HepG2 (cell line): Measurements from ENCODE around the gene CDK9. TPM values are rescaled to one million over a fixed set of nuclear protein-coding genes. Genes with fewer than 3 reads are reported as not detected.

ENCODE experiments used
- BHLHE40 ChIP-seq: IDR thresholded peaks from 2 replicates; pipeline ENCODE4 v1.6.1; 2011; ENCODE audit warnings: low read length, improper control_type of control experiment
- CHD4 ChIP-seq: fragments of 200-600 bp; sonication (generic); IDR thresholded peaks from 2 replicates; pipeline ENCODE4 v1.7.0; 2017; ENCODE audit warnings: mild to moderate bottlenecking, low read length, borderline replicate concordance
- DPF2 ChIP-seq: sonication (generic); formaldehyde crosslinking; IDR thresholded peaks from 2 replicates; pipeline ENCODE4 v1.4.0; 2020; ENCODE audit warnings: mild to moderate bottlenecking, low read depth, missing genetic modification reagents, borderline replicate concordance
- FOXK2 ChIP-seq: fragments of 450-650 bp; IDR thresholded peaks from 2 replicates; pipeline ENCODE4 v1.6.1; 2016
- HOXA3 ChIP-seq: sonication (generic); formaldehyde crosslinking; IDR thresholded peaks from 2 replicates; pipeline ENCODE4 v1.5.0; 2020; ENCODE audit warnings: missing genetic modification reagents
- ISL2 ChIP-seq: sonication (generic); formaldehyde crosslinking; IDR thresholded peaks from 2 replicates; pipeline ENCODE4 v1.5.0; 2020; ENCODE audit warnings: missing genetic modification reagents
- KAT7 ChIP-seq: IDR thresholded peaks from 2 replicates; pipeline ENCODE4 v1.6.1; 2018; ENCODE audit warnings: borderline replicate concordance, missing compliant biosample characterization
- KMT2B ChIP-seq: IDR thresholded peaks from 2 replicates; pipeline ENCODE4 v1.6.1; 2016; ENCODE audit warnings: missing genetic modification reagents, missing compliant biosample characterization
- MEIS2 ChIP-seq: sonication (generic); formaldehyde crosslinking; IDR thresholded peaks from 2 replicates; pipeline ENCODE4 v1.9.0; 2021; ENCODE audit warnings: mild to moderate bottlenecking, missing genetic modification reagents
- MTA1 ChIP-seq: sonication (generic); formaldehyde crosslinking; IDR thresholded peaks from 2 replicates; pipeline ENCODE4 v1.4.0; 2020; ENCODE audit warnings: missing genetic modification reagents, mild to moderate bottlenecking, borderline replicate concordance
- NKX3-1 ChIP-seq: sonication (generic); formaldehyde crosslinking; IDR thresholded peaks from 2 replicates; pipeline ENCODE4 v1.5.0; 2020; ENCODE audit warnings: missing genetic modification reagents
- RBAK ChIP-seq: sonication (generic); formaldehyde crosslinking; IDR thresholded peaks from 2 replicates; pipeline ENCODE4 v1.5.1; 2020; ENCODE audit warnings: mild to moderate bottlenecking, missing genetic modification reagents
- ZBTB21 ChIP-seq: sonication (generic); formaldehyde crosslinking; IDR thresholded peaks from 2 replicates; pipeline ENCODE4 v1.4.0; 2020; ENCODE audit warnings: missing genetic modification reagents
- ZFY ChIP-seq: sonication (generic); formaldehyde crosslinking; IDR thresholded peaks from 2 replicates; pipeline ENCODE4 v1.4.0; 2020; ENCODE audit warnings: missing genetic modification reagents
- ZMYM4 ChIP-seq: sonication (generic); formaldehyde crosslinking; IDR thresholded peaks from 2 replicates; pipeline ENCODE4 v1.8.1; 2023; ENCODE audit warnings: mild to moderate bottlenecking, missing genetic modification reagents
- ZNF552 ChIP-seq: sonication (generic); formaldehyde crosslinking; IDR thresholded peaks from 2 replicates; pipeline ENCODE4 v1.9.0; 2022; ENCODE audit warnings: missing genetic modification reagents, mild to moderate bottlenecking, borderline replicate concordance
- ZNF557 ChIP-seq: sonication (generic); formaldehyde crosslinking; IDR thresholded peaks from 2 replicates; pipeline ENCODE4 v1.4.0; 2020; ENCODE audit warnings: missing genetic modification reagents
- ZNF567 ChIP-seq: sonication (generic); formaldehyde crosslinking; IDR thresholded peaks from 2 replicates; pipeline ENCODE4 v1.8.1; 2023; ENCODE audit warnings: mild to moderate bottlenecking, missing genetic modification reagents, borderline replicate concordance
- ZNF775 ChIP-seq: sonication (generic); formaldehyde crosslinking; IDR thresholded peaks from 2 replicates; pipeline ENCODE4 v1.4.0; 2020; ENCODE audit warnings: missing genetic modification reagents, mild to moderate bottlenecking, moderate library complexity, borderline replicate concordance
- polyA plus RNA-seq, 8 experiments: library from polyadenylated mRNA; depleted of rRNA in 3 of 8; stranded (reverse) in 7 of 8; unstranded in 1 of 8; fragments of >200 nt; fragmentation: Illumina TruSeq in 4 of 8; extraction: Trizol in 4 of 8; gene quantifications; 2 replicates each; pipeline versions ENCODE4 v1.2.1 to v1.2.3, GENCODE V29; 2011 to 2016; ENCODE audit warnings: low read depth in 4 of 8, missing spikeins in 1 of 8, mixed read lengths in 1 of 8; ENCODE audit not compliant: insufficient read depth in 1 of 8
- total RNA-seq, 5 experiments: library from RNA; depleted of rRNA; stranded (reverse); fragments of >200 nt; fragmentation: Illumina TruSeq; extraction: Trizol; gene quantifications; 2 replicates each; pipeline ENCODE4 v1.2.3, GENCODE V29; 2016; ENCODE audit warnings: low read depth in 1 of 5
- TF ChIP-seq, protein P1 (sequence below): sonication (generic); formaldehyde crosslinking; IDR thresholded peaks from 2 replicates; pipeline ENCODE4 v1.8.1; 2022; ENCODE audit warnings: mild to moderate bottlenecking, missing genetic modification reagents
- TF ChIP-seq, protein P2 (sequence below): sonication (generic); formaldehyde crosslinking; IDR thresholded peaks from 2 replicates; pipeline ENCODE4 v1.9.0; 2022; ENCODE audit warnings: low read depth, missing genetic modification reagents
- TF ChIP-seq, protein P3 (sequence below): sonication (generic); formaldehyde crosslinking; IDR thresholded peaks from 2 replicates; pipeline ENCODE4 v1.8.0; 2022; ENCODE audit warnings: mild to moderate bottlenecking, missing genetic modification reagents, moderate library complexity
- TF ChIP-seq, protein P4 (sequence below): sonication (generic); formaldehyde crosslinking; IDR thresholded peaks from 2 replicates; pipeline ENCODE4 v1.8.1; 2023; ENCODE audit warnings: mild to moderate bottlenecking, missing genetic modification reagents

CDK9 gene
- total and polyA plus RNA-seq, 2 of the 13 experiments (the other 11 are each of a cell fraction or from before 2014, with no cell fraction given) = 16.8 to 21.5 TPM

DNA sequence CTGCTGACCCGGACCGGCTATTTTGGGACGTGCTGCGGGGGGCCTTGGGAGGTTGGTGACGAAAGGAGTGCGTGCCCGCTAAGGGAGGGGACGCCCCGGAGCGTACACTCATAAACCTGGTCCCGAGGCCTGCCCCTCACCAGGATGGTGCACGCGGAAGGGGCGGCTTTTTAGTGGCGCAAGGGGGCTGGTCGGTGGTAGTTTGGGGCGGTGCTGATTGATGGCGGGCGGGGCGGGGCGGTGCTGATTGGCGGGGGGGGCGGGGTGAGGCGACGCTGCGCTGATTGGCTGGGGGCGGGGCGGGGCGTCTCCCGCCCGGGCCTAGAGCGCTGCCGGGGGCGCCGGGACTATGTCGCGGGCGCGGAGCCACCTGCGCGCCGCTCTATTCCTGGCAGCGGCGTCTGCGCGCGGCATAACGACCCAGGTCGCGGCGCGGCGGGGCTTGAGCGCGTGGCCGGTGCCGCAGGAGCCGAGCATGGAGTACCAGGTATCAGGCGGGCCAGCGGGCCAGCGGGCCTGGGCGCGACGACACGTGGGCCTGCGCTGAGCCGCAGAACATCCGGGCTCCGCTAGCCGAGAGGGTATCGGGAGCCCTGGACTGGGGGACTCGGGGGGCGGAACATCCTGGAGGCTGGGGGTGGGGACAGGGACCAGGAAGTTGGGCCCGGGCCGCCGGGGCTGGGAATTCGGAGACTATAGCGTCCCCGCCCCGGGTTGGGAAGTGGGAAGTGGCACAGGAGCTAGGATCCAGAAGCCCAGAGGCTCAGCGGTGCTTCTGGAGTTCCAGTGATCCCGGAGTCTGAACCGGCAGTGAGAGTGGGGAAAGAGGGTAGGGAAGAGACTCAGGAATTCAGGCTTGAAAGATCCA is 17.0 kb downstream of the CDK9 start, which contains the start of gene FPGS (continued):
- TF ChIP-seq, protein P1, sequence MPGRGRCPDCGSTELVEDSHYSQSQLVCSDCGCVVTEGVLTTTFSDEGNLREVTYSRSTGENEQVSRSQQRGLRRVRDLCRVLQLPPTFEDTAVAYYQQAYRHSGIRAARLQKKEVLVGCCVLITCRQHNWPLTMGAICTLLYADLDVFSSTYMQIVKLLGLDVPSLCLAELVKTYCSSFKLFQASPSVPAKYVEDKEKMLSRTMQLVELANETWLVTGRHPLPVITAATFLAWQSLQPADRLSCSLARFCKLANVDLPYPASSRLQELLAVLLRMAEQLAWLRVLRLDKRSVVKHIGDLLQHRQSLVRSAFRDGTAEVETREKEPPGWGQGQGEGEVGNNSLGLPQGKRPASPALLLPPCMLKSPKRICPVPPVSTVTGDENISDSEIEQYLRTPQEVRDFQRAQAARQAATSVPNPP (CRISPR knock-in tag) = 0 out of 2 replicates have a peak, but pooled peaks have one; percentile 24
- TF ChIP-seq DPF2 (no peak), ZNF567 (0 out of 2 replicates have a peak, but pooled peaks have one; percentile 79), KAT7 (no peak; the same call in 1 of the 2 replicates), ZNF552 (0 out of 2 replicates have a peak, but pooled peaks have one; percentile 56), HOXA3 (CRISPR knock-in tag) (peak; percentile 67; the same call in 1 of the 2 replicates), ZNF775 (CRISPR knock-in tag) (no peak; the same call in 1 of the 2 replicates), BHLHE40 (no peak), ISL2 (0 out of 2 replicates have a peak, but pooled peaks have one; percentile 3), CHD4 (no peak), ZMYM4 (CRISPR knock-in tag) (no peak; the same call in 1 of the 2 replicates), FOXK2 (no peak), MTA1 (CRISPR knock-in tag) (no peak), ZBTB21 (CRISPR knock-in tag) (no peak), ZFY (peak; percentile 98), NKX3-1 (no peak; the same call in 1 of the 2 replicates), MEIS2 (0 out of 2 replicates have a peak, but pooled peaks have one; percentile 51), ZNF557 (CRISPR knock-in tag) (no peak), RBAK (CRISPR knock-in tag) (no peak), KMT2B (no peak)
- TF ChIP-seq, protein P2, sequence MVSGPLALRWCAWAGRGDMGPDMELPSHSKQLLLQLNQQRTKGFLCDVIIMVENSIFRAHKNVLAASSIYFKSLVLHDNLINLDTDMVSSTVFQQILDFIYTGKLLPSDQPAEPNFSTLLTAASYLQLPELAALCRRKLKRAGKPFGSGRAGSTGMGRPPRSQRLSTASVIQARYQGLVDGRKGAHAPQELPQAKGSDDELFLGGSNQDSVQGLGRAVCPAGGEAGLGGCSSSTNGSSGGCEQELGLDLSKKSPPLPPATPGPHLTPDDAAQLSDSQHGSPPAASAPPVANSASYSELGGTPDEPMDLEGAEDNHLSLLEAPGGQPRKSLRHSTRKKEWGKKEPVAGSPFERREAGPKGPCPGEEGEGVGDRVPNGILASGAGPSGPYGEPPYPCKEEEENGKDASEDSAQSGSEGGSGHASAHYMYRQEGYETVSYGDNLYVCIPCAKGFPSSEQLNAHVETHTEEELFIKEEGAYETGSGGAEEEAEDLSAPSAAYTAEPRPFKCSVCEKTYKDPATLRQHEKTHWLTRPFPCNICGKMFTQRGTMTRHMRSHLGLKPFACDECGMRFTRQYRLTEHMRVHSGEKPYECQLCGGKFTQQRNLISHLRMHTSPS = no peak; the same call in 1 of the 2 replicates
- TF ChIP-seq, protein P3, sequence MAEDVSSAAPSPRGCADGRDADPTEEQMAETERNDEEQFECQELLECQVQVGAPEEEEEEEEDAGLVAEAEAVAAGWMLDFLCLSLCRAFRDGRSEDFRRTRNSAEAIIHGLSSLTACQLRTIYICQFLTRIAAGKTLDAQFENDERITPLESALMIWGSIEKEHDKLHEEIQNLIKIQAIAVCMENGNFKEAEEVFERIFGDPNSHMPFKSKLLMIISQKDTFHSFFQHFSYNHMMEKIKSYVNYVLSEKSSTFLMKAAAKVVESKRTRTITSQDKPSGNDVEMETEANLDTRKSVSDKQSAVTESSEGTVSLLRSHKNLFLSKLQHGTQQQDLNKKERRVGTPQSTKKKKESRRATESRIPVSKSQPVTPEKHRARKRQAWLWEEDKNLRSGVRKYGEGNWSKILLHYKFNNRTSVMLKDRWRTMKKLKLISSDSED (CRISPR knock-in tag) = 0 out of 2 replicates have a peak, but pooled peaks have one; percentile 41
- TF ChIP-seq, protein P4, sequence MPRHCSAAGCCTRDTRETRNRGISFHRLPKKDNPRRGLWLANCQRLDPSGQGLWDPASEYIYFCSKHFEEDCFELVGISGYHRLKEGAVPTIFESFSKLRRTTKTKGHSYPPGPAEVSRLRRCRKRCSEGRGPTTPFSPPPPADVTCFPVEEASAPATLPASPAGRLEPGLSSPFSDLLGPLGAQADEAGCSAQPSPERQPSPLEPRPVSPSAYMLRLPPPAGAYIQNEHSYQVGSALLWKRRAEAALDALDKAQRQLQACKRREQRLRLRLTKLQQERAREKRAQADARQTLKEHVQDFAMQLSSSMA (CRISPR knock-in tag) = no peak
